GM18507 (cell line): Measurements from ENCODE around the gene TCF23.
"Not testable (repeated sequence)": the region's sequence is repeated elsewhere in the genome, so short reads cannot be mapped to it uniquely, and the experiment has no call there.

Experiments
- DNase-seq: peaks from one replicate; pipeline ENCODE4 v3.0.0; 2011; ENCODE audit warnings: low read depth; ENCODE audit not compliant: insufficient read length; ENCODE audit errors: extremely low spot score
- FAIRE-seq: peaks from 2 replicates; lab custom pipeline; 2011; peaks lifted over from hg19 to GRCh38; lab: Jason Lieb, UNC

Gene TCF23

GRCh38 chr2:27148801-27149439 is at the start of gene TCF23:
TSS of gene TCF23 (plus strand) at chr2:27149004. CDS start at chr2:27149134, 130 bp downstream.
- FAIRE-seq (no peak), DNase-seq (no peak)

- DNase-seq (no peak), FAIRE-seq (no peak)
Observed at GRCh38 chr2:27099334-27099955, 49.4 kb upstream of the TCF23 start.

GRCh38 chr2:27100036-27100435 is 48.8 kb upstream of the TCF23 start:
- FAIRE-seq (no peak), DNase-seq (no peak)

GRCh38 chr2:27102329-27102728 is 46.5 kb upstream of the TCF23 start:
- DNase-seq = no peak
- no peak for FAIRE-seq

GRCh38 chr2:27105981-27106380 is 42.8 kb upstream of the TCF23 start:
- DNase-seq (no peak), FAIRE-seq (no peak)

- no peak for FAIRE-seq
- DNase-seq = no peak
Observed at GRCh38 chr2:27108221-27108620, 40.6 kb upstream of the TCF23 start.

GRCh38 chr2:27109083-27109482 is 39.7 kb upstream of the TCF23 start:
- no peak for FAIRE-seq
- no peak for DNase-seq

- DNase-seq, FAIRE-seq: not testable (repeated sequence)
Observed at GRCh38 chr2:27110603-27111352, 38.0 kb upstream of the TCF23 start.

GRCh38 chr2:27111392-27112078 is 37.3 kb upstream of the TCF23 start:
- not testable (repeated sequence) for FAIRE-seq, DNase-seq

GRCh38 chr2:27115519-27115918 is 33.3 kb upstream of the TCF23 start:
- no peak for FAIRE-seq

GRCh38 chr2:27117995-27118524 is 30.7 kb upstream of the TCF23 start:
- no peak for FAIRE-seq

More at GRCh38 chr2:27115519-27115918, 33.3 kb upstream of the TCF23 start:
- DNase-seq = no peak

GRCh38 chr2:27118525-27119329 is 30.1 kb upstream of the TCF23 start, which contains the start of gene CGREF1:
TSS of gene CGREF1 (minus strand) at chr2:27119128. CDS start at chr2:27104366, 14,762 bp downstream.
- FAIRE-seq (no peak), DNase-seq (no peak)

More at GRCh38 chr2:27117995-27118524, 30.7 kb upstream of the TCF23 start:
- no peak for DNase-seq

- FAIRE-seq = not testable (repeated sequence)
Observed at GRCh38 chr2:27119330-27119670, 29.5 kb upstream of the TCF23 start.

GRCh38 chr2:27121906-27122305 is 26.9 kb upstream of the TCF23 start:
- FAIRE-seq = no peak
- DNase-seq = no peak

More at GRCh38 chr2:27119330-27119670, 29.5 kb upstream of the TCF23 start:
- not testable (repeated sequence) for DNase-seq

GRCh38 chr2:27122791-27123190 is 26.0 kb upstream of the TCF23 start:
- FAIRE-seq = no peak
- no peak for DNase-seq

GRCh38 chr2:27123302-27124150 is 25.3 kb upstream of the TCF23 start, which contains the start of gene ABHD1:
TSS of gene ABHD1 (plus strand) at chr2:27123815. CDS start at chr2:27123949, 134 bp downstream.
- FAIRE-seq = no peak
- no peak for DNase-seq

- no peak for FAIRE-seq
Observed at GRCh38 chr2:27125104-27125503, 23.7 kb upstream of the TCF23 start.

GRCh38 chr2:27126252-27126710 is 22.5 kb upstream of the TCF23 start:
- no peak for DNase-seq
- no peak for FAIRE-seq

More at GRCh38 chr2:27125104-27125503, 23.7 kb upstream of the TCF23 start:
- no peak for DNase-seq
